Fibroblast of the aortic adventitia (primary cell): Measurements from ENCODE around the gene LAMB3. TPM values are rescaled to one million over a fixed set of nuclear protein-coding genes. Genes with fewer than 3 reads are reported as not detected.
A peak's percentile ranks its signal among the peaks of the same experiment; 100 is the strongest.

Source experiments
- DNase-seq: peaks from one replicate; pipeline ENCODE4 v3.0.0-alpha.2; 2010; ENCODE audit warnings: low read depth
- H3K4me3 ChIP-seq: 2 replicates; pipeline ENCODE4 v1.5.1; 2011; ENCODE audit warnings: low read depth, mild to moderate bottlenecking, control low read depth, low read length, moderate library complexity
- CTCF ChIP-seq: IDR thresholded peaks from 2 replicates; pipeline ENCODE4 v1.5.1; 2011; ENCODE audit warnings: mild to moderate bottlenecking, low read length, control low read depth, inconsistent platforms; ENCODE audit not compliant: insufficient read depth
- total RNA-seq: library from RNA; depleted of rRNA; stranded (reverse); fragments of >200 nt; gene quantifications from 2 replicates; pipeline ENCODE4 v1.2.3, GENCODE V29; 2012; ENCODE audit warnings: low replicate concordance

The LAMB3 gene
- total RNA-seq, 1 donor, result 10.3 TPM

- no peak overlapping the region for H3K4me3 ChIP-seq
- no peak for DNase-seq
- no peak for TF ChIP-seq CTCF
Observed at GRCh38 chr1:209621741-209622655, 30.2 kb downstream of the LAMB3 start.

- TF ChIP-seq CTCF, result no peak
- no peak for DNase-seq
- H3K4me3 ChIP-seq, result no peak overlapping the region
Observed at GRCh38 chr1:209621286-209621685, 30.9 kb downstream of the LAMB3 start.

- H3K4me3 ChIP-seq, result no peak overlapping the region
- TF ChIP-seq CTCF, result no peak
- DNase-seq, result peak; percentile 45
Observed at GRCh38 chr1:209620487-209620884, 31.7 kb downstream of the LAMB3 start.

- no peak for DNase-seq
- TF ChIP-seq CTCF, result no peak
- H3K4me3 ChIP-seq, result no peak overlapping the region
Observed at GRCh38 chr1:209619696-209620486, 32.3 kb downstream of the LAMB3 start.

GRCh38 chr1:209618756-209619420 lies 33.3 kb downstream of the LAMB3 start:
- no peak overlapping the region for H3K4me3 ChIP-seq
- TF ChIP-seq CTCF, result no peak
- DNase-seq, result no peak

- H3K4me3 ChIP-seq, result no peak overlapping the region
- no peak for TF ChIP-seq CTCF
- DNase-seq, result no peak
Observed at GRCh38 chr1:209618291-209618690, 33.9 kb downstream of the LAMB3 start.
